A549 (cell line): ENCODE data around the gene HOXD12. TPM values are rescaled to one million over a fixed set of nuclear protein-coding genes. Genes with fewer than 3 reads are reported as not detected.

Source experiments
- ATAC-seq, 2 experiments: fragments of 200-7000 bp in 1 of 2; fragments of >200 bp in 1 of 2; cut with Nextera tagmentation in 1 of 2; cut with Tn5 transposase in 1 of 2; 3 replicates each; pipeline versions ENCODE4 v1.8.0 to v1.9.1; 2018 to 2020; ENCODE audit warnings: mild to moderate bottlenecking in 1 of 2, moderate library complexity in 1 of 2
- CTCF ChIA-PET: fragments of 300-600 bp; sonication (Branson Sonifier 250); formaldehyde crosslinking; extraction: SDS; loops from one replicate; lab custom pipeline; 2021; ENCODE audit warnings: antibody characterized with exemption, inconsistent platforms; lab: Yijun Ruan, JAX
- POLR2A ChIA-PET: fragments of 350-600 bp; formaldehyde crosslinking; extraction: SDS; loops from one replicate; lab custom pipeline; 2021; ENCODE audit warnings: antibody characterized with exemption, inconsistent platforms; lab: Yijun Ruan, JAX
- DNase-seq, 2 experiments: peaks; one replicate each; pipeline versions ENCODE4 v3.0.0 to v3.0.0-alpha.2; 2011 to 2016; ENCODE audit warnings: low read depth in 1 of 2, low spot score in 1 of 2
- FAIRE-seq: peaks from 2 replicates; lab custom pipeline; 2011; peaks lifted over from hg19 to GRCh38; lab: Jason Lieb, UNC
- H3K27ac ChIP-seq, 2 experiments: fragments of >200 bp; sonication (Bioruptor Twin); formaldehyde crosslinking; 3 replicates each; pipeline ENCODE4 v1.5.1; 2016 to 2017
- H3K4me1 ChIP-seq: fragments of >200 bp; sonication (Bioruptor Twin); formaldehyde crosslinking; 3 replicates; pipeline ENCODE4 v1.6.1; 2016
- H3K4me2 ChIP-seq: fragments of >200 bp; sonication (Bioruptor Twin); formaldehyde crosslinking; 3 replicates; pipeline ENCODE4 v1.6.1; 2016
- H3K4me3 ChIP-seq: fragments of >200 bp; sonication (Bioruptor Twin); formaldehyde crosslinking; 3 replicates; pipeline ENCODE4 v1.5.1; 2016
- H3K9me3 ChIP-seq: fragments of >200 bp; sonication (Bioruptor Twin); formaldehyde crosslinking; 3 replicates; pipeline ENCODE4 v1.6.1; 2016
- CEBPB ChIP-seq, 2 experiments: fragments of >200 bp in 1 of 2; sonication (Bioruptor Twin) in 1 of 2; formaldehyde crosslinking in 1 of 2; IDR thresholded peaks; 2 replicates each; pipeline ENCODE4 v1.6.1; 2012 to 2016
- CHD4 ChIP-seq: fragments of 200-600 bp; sonication (generic); IDR thresholded peaks from 2 replicates; pipeline ENCODE4 v1.6.1; 2016; ENCODE audit warnings: antibody characterized with exemption, mild to moderate bottlenecking, borderline replicate concordance
- FOSL2 ChIP-seq, 2 experiments: fragments of 450-650 bp in 1 of 2; fragments of >200 bp in 1 of 2; sonication (Bioruptor Twin) in 1 of 2; formaldehyde crosslinking; IDR thresholded peaks; 2 replicates each; pipeline versions ENCODE4 v1.5.0 to v1.6.1; 2016 to 2020; ENCODE audit warnings: mild to moderate bottlenecking in 1 of 2, moderate library complexity in 1 of 2
- FOXS1 ChIP-seq: fragments of 250-450 bp; sonication (Bioruptor Pico); IDR thresholded peaks from 2 replicates; pipeline ENCODE4 v1.5.0; 2020; ENCODE audit warnings: mild to moderate bottlenecking, moderate library complexity
- GATA3 ChIP-seq: IDR thresholded peaks from 2 replicates; pipeline ENCODE4 v1.6.1; 2012; ENCODE audit warnings: borderline replicate concordance
- HDAC2 ChIP-seq: fragments of 200-600 bp; sonication (generic); IDR thresholded peaks from 2 replicates; pipeline ENCODE4 v1.6.1; 2016
- HOXA7 ChIP-seq: fragments of 250-450 bp; sonication (Bioruptor Pico); IDR thresholded peaks from 2 replicates; pipeline ENCODE4 v1.5.0; 2020; ENCODE audit warnings: mild to moderate bottlenecking, moderate library complexity
- JUN ChIP-seq, 2 experiments: fragments of >200 bp; sonication (Bioruptor Twin); formaldehyde crosslinking; IDR thresholded peaks; 2 replicates in 1 of 2; 3 replicates in 1 of 2; pipeline ENCODE4 v1.6.1; 2016 to 2017
- KDM5A ChIP-seq: fragments of 200-600 bp; sonication (generic); IDR thresholded peaks from 2 replicates; pipeline ENCODE4 v1.6.1; 2016; ENCODE audit warnings: antibody characterized with exemption, mild to moderate bottlenecking
- MAZ ChIP-seq: fragments of 150-350 bp; IDR thresholded peaks from 2 replicates; pipeline ENCODE4 v1.6.1; 2014; ENCODE audit warnings: antibody characterized with exemption, low read depth, low read length, borderline replicate concordance
- NFE2L2 ChIP-seq: fragments of 150-350 bp; conservative IDR thresholded peaks from 2 replicates; pipeline ENCODE4 v1.6.1; 2014; ENCODE audit warnings: low read length
- NPAS2 ChIP-seq: fragments of 250-450 bp; sonication (Bioruptor Pico); IDR thresholded peaks from 2 replicates; pipeline ENCODE4 v1.8.0; 2022; ENCODE audit warnings: mild to moderate bottlenecking, moderate library complexity, borderline replicate concordance
- NR3C1 ChIP-seq: fragments of >200 bp; sonication (Bioruptor Twin); formaldehyde crosslinking; IDR thresholded peaks from 3 replicates; pipeline ENCODE4 v1.6.1; 2017
- POLR2A ChIP-seq: IDR thresholded peaks from 2 replicates; pipeline ENCODE4 v1.6.1; 2012; ENCODE audit warnings: mild to moderate bottlenecking, low read length
- RAD21 ChIP-seq, 2 experiments: fragments of >200 bp in 1 of 2; sonication (Bioruptor Twin) in 1 of 2; formaldehyde crosslinking in 1 of 2; IDR thresholded peaks in 1 of 2; conservative IDR thresholded peaks in 1 of 2; 2 replicates in 1 of 2; 3 replicates in 1 of 2; pipeline ENCODE4 v1.6.1; 2012 to 2018; ENCODE audit warnings: inconsistent platforms in 1 of 2
- RARB ChIP-seq: fragments of 250-450 bp; sonication (Bioruptor Pico); IDR thresholded peaks from 2 replicates; pipeline ENCODE4 v1.8.0; 2021; ENCODE audit warnings: mild to moderate bottlenecking, moderate library complexity
- RFX5 ChIP-seq: fragments of 450-650 bp; IDR thresholded peaks from 2 replicates; pipeline ENCODE4 v1.7.1; 2014; ENCODE audit warnings: antibody characterized with exemption, mild to moderate bottlenecking, moderate library complexity
- ZC3H11A ChIP-seq: fragments of 450-650 bp; IDR thresholded peaks from 2 replicates; pipeline ENCODE4 v1.6.1; 2014; ENCODE audit warnings: antibody characterized with exemption, mild to moderate bottlenecking
- WGBS: methylation state at CpG from one replicate; pipeline ENCODE4 v1.1.6; 2017; ENCODE audit errors: missing lambda C conversion rate; 5-methylcytosine and 5-hydroxymethylcytosine counted together
- polyA plus RNA-seq, 4 experiments: library from polyadenylated mRNA; depleted of rRNA in 3 of 4; stranded (reverse); fragments of >200 nt; fragmentation: RNase III in 1 of 4; extraction: RNeasy Plus Mini Kit Qiagen cat#74134 plus additional on column Dnase treatment in 1 of 4; gene quantifications; 2 replicates in 3 of 4; 3 replicates in 1 of 4; pipeline ENCODE4 v1.2.3, GENCODE V29; 2011 to 2017
- TF ChIP-seq, protein P1 (sequence below): fragments of 450-650 bp; IDR thresholded peaks from 2 replicates; pipeline ENCODE4 v1.6.1; 2014; ENCODE audit warnings: antibody characterized with exemption
- TF ChIP-seq, protein P2 (sequence below): fragments of 250-450 bp; sonication (Bioruptor Pico); IDR thresholded peaks from 2 replicates; pipeline ENCODE4 v1.5.0; 2021; ENCODE audit warnings: mild to moderate bottlenecking, moderate library complexity, borderline replicate concordance
- TF ChIP-seq, protein P3 (sequence below): fragments of 250-450 bp; sonication (Bioruptor Pico); IDR thresholded peaks from 2 replicates; pipeline ENCODE4 v1.5.0; 2020; ENCODE audit warnings: low read depth, mild to moderate bottlenecking, moderate library complexity
- TF ChIP-seq, protein P4 (sequence below): fragments of 150-350 bp; IDR thresholded peaks from 2 replicates; pipeline ENCODE4 v1.6.1; 2014; ENCODE audit warnings: low read depth, mild to moderate bottlenecking, low read length
- TF ChIP-seq, protein P5 (sequence below): IDR thresholded peaks from 2 replicates; pipeline ENCODE4 v1.6.1; 2012

The HOXD12 gene
- polyA plus RNA-seq, 2 of the 4 experiments (the other 2 are of a cell fraction), result not detected

DNA sequence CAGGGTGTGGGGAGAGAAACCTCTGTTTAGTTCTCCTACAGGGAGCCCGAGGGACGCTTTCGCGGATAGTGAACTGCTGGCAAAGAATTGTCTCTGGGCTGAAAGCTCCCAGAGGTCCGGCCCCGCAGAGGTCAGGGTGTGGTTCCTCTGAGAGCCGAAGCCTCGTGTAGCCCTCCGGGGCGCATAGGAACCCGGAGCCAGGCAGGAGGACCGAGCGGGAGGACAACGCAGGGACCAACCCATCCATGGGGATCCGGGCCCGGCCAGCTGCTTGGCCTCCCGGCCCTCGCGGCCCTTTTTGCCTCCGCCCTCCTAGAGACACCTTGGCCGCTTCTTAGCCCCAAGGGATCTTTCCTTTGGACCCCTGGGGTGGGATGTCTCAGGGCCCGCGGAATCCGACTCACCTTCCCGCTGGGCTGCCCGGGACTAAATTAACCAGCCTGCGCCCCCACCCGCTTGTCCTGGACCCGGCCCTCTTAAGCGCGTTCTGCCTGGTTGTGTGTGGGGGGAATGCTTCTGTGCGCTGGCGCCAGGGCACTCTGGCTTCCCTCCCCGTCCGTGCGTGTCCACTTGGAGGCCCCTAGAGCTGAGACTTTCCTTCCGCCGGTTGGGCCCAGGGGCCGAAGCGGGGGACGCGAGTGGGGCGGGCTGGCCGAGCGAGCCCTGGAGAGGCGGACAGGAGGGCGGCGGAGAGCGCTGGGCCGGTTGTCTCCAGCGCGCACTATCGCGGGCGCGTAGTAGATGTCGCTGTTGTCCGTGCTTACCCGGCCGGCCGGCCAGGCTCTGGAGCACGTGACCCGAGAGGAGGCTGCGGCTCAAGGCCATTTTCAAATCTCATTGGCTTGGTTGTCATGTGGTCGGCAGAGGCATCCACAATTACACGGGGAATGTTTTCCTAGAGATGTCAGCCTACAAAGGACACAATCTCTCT, 16.6 kb downstream of the HOXD12 start, which contains the start of gene HOXD10:
HOXD10 (plus strand) TSS at position 896 of the 931 bp plus-strand sequence. CDS start 56 bp downstream, outside the sequence.
- ChIA-PET CTCF (interaction anchor here (1.1 to 3.6 kb wide), 7 partner anchors 11 to 1049 kb away, joined by 3 to 22 read pairs (median 6); no protein-coding TSS in a partner anchor), POLR2A (no interaction called here)
- H3K4me3 ChIP-seq, result peak within 1 kb of the TSS; percentile 44
- peak within 1 kb of the TSS; percentile 66 to 83 for H3K27ac ChIP-seq
- DNase-seq (peak; percentile 37 to 84), ATAC-seq (peak; percentile 87 to 93), FAIRE-seq (no peak)
- peak within 1 kb of the TSS; percentile 67 for H3K4me2 ChIP-seq
- peaks cover 3% of the 10 kb centered on the region; the same call in 1 of the 3 replicates for H3K4me1 ChIP-seq
- no peak for TF ChIP-seq HDAC2
- no peak for TF ChIP-seq NPAS2 (CRISPR knock-in tag)
- TF ChIP-seq MAZ, result no peak
- TF ChIP-seq, protein P1, sequence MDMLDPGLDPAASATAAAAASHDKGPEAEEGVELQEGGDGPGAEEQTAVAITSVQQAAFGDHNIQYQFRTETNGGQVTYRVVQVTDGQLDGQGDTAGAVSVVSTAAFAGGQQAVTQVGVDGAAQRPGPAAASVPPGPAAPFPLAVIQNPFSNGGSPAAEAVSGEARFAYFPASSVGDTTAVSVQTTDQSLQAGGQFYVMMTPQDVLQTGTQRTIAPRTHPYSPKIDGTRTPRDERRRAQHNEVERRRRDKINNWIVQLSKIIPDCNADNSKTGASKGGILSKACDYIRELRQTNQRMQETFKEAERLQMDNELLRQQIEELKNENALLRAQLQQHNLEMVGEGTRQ, result peak; percentile 91
- TF ChIP-seq, protein P2, sequence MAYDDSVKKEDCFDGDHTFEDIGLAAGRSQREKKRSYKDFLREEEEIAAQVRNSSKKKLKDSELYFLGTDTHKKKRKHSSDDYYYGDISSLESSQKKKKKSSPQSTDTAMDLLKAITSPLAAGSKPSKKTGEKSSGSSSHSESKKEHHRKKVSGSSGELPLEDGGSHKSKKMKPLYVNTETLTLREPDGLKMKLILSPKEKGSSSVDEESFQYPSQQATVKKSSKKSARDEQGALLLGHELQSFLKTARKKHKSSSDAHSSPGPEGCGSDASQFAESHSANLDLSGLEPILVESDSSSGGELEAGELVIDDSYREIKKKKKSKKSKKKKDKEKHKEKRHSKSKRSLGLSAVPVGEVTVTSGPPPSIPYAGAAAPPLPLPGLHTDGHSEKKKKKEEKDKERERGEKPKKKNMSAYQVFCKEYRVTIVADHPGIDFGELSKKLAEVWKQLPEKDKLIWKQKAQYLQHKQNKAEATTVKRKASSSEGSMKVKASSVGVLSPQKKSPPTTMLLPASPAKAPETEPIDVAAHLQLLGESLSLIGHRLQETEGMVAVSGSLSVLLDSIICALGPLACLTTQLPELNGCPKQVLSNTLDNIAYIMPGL (CRISPR knock-in tag), result no peak
- TF ChIP-seq, protein P3, sequence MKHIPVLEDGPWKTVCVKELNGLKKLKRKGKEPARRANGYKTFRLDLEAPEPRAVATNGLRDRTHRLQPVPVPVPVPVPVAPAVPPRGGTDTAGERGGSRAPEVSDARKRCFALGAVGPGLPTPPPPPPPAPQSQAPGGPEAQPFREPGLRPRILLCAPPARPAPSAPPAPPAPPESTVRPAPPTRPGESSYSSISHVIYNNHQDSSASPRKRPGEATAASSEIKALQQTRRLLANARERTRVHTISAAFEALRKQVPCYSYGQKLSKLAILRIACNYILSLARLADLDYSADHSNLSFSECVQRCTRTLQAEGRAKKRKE (CRISPR knock-in tag), result no peak
- TF ChIP-seq POLR2A, result peak; percentile 41; the same call in 1 of the 2 replicates
- TF ChIP-seq, protein P4, sequence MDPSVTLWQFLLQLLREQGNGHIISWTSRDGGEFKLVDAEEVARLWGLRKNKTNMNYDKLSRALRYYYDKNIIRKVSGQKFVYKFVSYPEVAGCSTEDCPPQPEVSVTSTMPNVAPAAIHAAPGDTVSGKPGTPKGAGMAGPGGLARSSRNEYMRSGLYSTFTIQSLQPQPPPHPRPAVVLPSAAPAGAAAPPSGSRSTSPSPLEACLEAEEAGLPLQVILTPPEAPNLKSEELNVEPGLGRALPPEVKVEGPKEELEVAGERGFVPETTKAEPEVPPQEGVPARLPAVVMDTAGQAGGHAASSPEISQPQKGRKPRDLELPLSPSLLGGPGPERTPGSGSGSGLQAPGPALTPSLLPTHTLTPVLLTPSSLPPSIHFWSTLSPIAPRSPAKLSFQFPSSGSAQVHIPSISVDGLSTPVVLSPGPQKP, result no peak
- no peak for TF ChIP-seq FOSL2 (IDR thresholded peaks at IDR 0.05)
- no peak for TF ChIP-seq FOSL2 (CRISPR knock-in tag; IDR thresholded peaks at IDR 0.05)
- TF ChIP-seq RAD21 (conservative IDR thresholded peaks at IDR 0.05 in 1 of 2, IDR thresholded peaks at IDR 0.05 in 1 of 2), result peak in 1 of 2 experiments; percentile 35; a peak in 1 of 5 replicates
- TF ChIP-seq JUN (IDR thresholded peaks at IDR 0.05), result no peak
- TF ChIP-seq CEBPB (IDR thresholded peaks at IDR 0.05), result no peak
- TF ChIP-seq, protein P5, sequence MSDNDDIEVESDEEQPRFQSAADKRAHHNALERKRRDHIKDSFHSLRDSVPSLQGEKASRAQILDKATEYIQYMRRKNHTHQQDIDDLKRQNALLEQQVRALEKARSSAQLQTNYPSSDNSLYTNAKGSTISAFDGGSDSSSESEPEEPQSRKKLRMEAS, result peak; percentile 67; the same call in 1 of the 2 replicates
- TF ChIP-seq CHD4, result no peak
- TF ChIP-seq ZC3H11A, result no peak
- no peak for TF ChIP-seq RFX5
- TF ChIP-seq NFE2L2, result no peak
- H3K9me3 ChIP-seq, result no peaks in the 10 kb centered on the region
- WGBS, result 78% methylated on average over 57 of the region's 66 CpGs

DNA sequence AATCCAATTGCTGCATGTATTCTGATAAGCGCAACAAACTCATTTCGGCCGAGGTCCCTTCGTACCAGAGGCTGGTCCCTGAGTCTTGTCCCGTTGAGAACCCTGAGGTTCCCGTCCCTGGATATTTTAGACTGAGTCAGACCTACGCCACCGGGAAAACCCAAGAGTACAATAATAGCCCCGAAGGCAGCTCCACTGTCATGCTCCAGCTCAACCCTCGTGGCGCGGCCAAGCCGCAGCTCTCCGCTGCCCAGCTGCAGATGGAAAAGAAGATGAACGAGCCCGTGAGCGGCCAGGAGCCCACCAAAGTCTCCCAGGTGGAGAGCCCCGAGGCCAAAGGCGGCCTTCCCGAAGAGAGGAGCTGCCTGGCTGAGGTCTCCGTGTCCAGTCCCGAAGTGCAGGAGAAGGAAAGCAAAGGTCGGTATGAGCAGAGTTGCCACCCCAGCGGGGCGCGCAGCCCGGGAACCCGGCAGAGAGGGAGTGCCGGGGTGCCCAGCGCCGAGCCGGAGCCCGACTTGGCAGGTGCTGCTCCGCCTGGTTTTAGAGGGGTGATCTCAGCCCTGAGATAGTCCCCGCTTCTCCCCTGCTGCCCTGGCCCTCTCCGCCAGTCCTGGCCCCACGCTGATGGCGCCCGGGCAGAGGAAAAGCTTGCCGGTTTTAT, 17.7 kb downstream of the HOXD12 start:
- no peak for DNase-seq
- FAIRE-seq, result no peak
- ATAC-seq, result no peak
- Histone ChIP-seq H3K4me2 (no peak overlapping the region), H3K4me1 (0 out of 3 replicates have a peak, but pooled peaks cover 3% of the 10 kb centered on the region), H3K4me3 (no peak overlapping the region), H3K9me3 (no peaks in the 10 kb centered on the region), H3K27ac (no peak overlapping the region)
- ChIA-PET POLR2A (interaction anchor here (0.5 kb wide), 1 partner anchor 945 kb away, joined by 3 read pairs; no protein-coding TSS in a partner anchor), CTCF (interaction anchor here (0.8 to 3.6 kb wide), 6 partner anchors 9 to 1045 kb away, joined by 3 to 22 read pairs (median 4); no protein-coding TSS in a partner anchor)
- 89% methylated on average over 39 of the region's 40 CpGs for WGBS
- TF ChIP-seq, protein P5, result no peak
- TF ChIP-seq, protein P3 (CRISPR knock-in tag), result no peak
- TF ChIP-seq FOXS1 (CRISPR knock-in tag) (no peak), RARB (CRISPR knock-in tag) (no peak), HOXA7 (CRISPR knock-in tag) (no peak), KDM5A (no peak), MAZ (no peak), NR3C1 (no peak), GATA3 (no peak)
